HG03139 (cell line): ENCODE results near the gene CREG1.

Experiments used
- ATAC-seq: cut with Tn5 transposase; IDR thresholded peaks from one replicate; pipeline ENCODE4 v1.9.1; 2021; ENCODE audit not compliant: unreplicated experiment

CREG1 gene

GRCh38 chr1:167532964-167533824, 20.4 kb downstream of the CREG1 start:
- no peak for ATAC-seq

DNA sequence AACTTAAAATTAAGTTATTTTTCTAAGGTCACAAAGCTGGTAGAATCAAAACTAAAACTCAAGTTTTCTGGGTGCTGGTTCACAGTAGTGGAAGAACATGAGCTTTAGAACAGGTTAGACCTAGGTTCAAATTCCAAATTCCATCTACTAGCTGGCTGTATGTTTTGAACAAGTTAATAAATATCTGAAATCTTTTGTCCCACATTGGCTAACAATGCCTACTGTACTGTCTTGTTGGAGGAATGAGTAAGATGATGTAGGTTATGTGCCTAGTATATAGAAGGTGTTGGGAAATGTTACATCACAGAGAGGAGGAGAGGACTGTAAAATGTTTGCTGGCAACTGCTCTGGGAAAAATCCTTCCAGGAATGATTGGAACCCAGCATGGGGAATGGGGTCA, 21.2 kb downstream of the CREG1 start:
- ATAC-seq: no peak

DNA sequence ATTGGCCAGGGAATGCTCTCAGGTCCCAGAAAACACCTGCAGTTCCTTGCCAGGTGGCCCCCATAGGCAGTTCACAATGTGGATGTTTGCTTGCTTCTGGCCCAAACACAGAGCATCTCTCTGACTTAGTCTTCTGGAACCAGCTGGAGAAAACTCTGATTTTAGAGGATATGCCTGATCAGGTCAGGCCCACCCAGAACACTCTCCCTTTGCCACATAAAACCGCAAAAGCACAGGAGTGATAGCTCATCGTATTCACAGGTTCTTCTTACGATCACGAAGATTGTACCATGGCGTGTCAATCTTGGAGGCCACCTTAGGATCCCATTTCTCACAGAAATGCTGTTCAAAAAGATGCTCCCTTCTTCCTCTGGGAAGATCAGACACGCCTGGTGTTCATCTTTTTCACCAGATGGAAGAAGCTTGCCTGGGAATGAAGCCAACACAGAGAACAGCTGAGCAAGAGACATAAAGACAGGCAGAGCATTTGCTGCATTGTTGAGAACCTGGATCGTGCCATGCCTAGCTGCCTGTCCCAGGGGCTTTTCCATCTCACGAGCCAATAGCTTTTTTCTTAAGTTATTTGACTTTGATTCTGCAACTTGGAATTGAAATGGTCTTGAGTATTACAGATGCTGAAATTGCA, 23.6 kb downstream of the CREG1 start:
- ATAC-seq: no peak

- ATAC-seq: no peak
Observed at GRCh38 chr1:167528057-167528728, 25.4 kb downstream of the CREG1 start.

- ATAC-seq: no peak
Observed at GRCh38 chr1:167526667-167527383, 26.7 kb downstream of the CREG1 start.

- ATAC-seq: no peak
Observed at GRCh38 chr1:167524651-167525050, 28.9 kb downstream of the CREG1 start.

DNA sequence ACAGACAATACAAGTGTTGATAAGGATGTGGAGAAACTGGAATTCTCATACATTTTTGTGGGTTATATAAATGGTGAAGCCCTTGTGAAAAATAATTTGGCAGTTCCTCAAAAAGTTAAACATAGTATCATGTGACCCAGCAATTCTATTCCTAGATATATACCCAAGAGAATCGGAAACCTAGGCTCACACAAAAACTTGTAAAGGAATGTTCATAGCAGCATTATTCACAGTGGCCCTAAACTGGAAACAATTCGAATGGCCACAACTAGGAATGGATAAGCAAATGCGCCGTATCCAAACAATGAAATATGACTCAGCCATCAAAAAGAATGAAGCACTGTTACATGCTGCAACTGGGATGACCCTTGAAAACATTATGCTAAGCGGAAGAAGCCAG, 31.3 kb downstream of the CREG1 start:
- no peak for ATAC-seq

GRCh38 chr1:167520711-167521206, 32.8 kb downstream of the CREG1 start:
- no peak for ATAC-seq

- no peak for ATAC-seq
Observed at GRCh38 chr1:167518331-167518700, 35.2 kb downstream of the CREG1 start, which contains the start of gene CD247. Gene CD247 (minus strand): TSS chr1:167518529. CDS start chr1:167518465, 64 bp downstream.

- no peak for ATAC-seq
Observed at GRCh38 chr1:167517535-167518330, 35.8 kb downstream of the CREG1 start.

- no peak for ATAC-seq
Observed at GRCh38 chr1:167516404-167517388, 36.9 kb downstream of the CREG1 start.

DNA sequence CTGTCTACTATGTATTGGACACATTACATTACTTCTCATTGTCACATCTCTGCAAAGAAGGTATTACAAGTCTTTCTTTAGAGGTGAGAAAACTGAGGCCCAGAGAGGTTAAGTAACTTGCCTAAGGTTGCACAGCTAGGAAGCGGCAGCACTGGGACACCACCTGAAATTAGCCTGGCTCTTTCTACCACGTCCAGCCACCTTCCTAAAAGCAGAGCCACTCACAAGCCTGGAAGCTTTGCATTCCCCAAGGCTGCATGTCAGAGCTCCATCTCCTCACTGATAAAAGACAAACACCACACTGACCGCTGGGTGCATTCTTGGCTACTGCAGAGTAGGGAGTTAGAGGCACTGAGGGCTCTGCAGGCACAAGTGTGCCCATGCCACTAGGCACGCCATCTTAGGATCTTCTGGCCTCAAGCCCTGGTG, 37.7 kb downstream of the CREG1 start:
- ATAC-seq: no peak

- ATAC-seq: no peak
Observed at GRCh38 chr1:167515461-167515860, 38.1 kb downstream of the CREG1 start.

GRCh38 chr1:167514288-167514687, 39.3 kb downstream of the CREG1 start:
- ATAC-seq: no peak

- ATAC-seq: no peak
Observed at GRCh38 chr1:167512046-167512654, 41.4 kb downstream of the CREG1 start.

GRCh38 chr1:167511374-167511986, 42.1 kb downstream of the CREG1 start:
- no peak for ATAC-seq

DNA sequence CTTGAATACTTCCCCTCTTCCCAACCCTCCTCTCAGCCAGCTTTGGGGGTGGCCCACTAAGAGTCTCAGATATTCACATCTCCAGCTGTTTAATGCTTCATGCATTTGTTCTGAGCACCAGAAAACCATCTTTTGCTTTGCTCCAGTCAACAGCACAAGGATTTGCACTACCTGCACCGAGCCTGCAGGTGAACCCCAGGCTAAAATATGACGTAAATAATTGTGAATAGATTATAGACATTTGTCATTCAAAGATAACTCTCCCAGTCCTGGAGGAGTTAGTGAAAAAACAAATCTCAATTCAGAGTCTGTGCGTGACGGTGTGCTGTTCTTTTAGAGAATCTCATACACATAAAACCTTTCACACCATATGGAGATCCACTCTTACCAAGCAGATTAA, 42.7 kb downstream of the CREG1 start:
- ATAC-seq: no peak

DNA sequence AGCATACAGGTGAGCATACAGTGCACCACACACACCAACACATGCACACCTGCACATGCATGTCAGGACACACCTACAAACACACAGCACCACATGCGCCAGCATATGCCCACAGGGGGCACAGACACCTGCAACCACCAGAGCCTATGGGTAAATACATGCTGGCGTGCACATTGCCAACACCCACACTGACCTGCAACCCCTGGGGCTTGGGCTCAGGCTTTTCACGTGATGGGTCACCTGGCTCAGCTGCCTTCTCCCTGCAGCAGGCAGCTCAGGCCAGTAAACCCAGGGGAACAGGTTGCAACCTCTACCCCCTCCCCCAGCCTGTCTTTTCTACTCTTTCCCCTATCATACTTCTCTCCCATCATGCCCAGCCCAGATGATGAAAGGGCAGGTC, 43.3 kb downstream of the CREG1 start:
- no peak for ATAC-seq
